ENCODE measurements around the gene LBX2. TPM values are rescaled to one million over a fixed set of nuclear protein-coding genes. Genes with fewer than 3 reads are reported as not detected.
"Not testable (repeated sequence)": the region's sequence is repeated elsewhere in the genome, so short reads cannot be mapped to it uniquely, and the experiment has no call there.

Gene LBX2
- total RNA-seq, 2 experiments from 2014 or later, result 0.36 to 0.43 TPM

- Mint-ChIP-seq H3K9me3 (no peaks in the 10 kb centered on the region), H3K4me3 (no peak overlapping the region), H3K27me3 (no peaks in the 10 kb centered on the region), H3K4me1 (ENCODE audit: low read depth) (peaks cover 16% of the 10 kb centered on the region), H3K36me3 (ENCODE audit: low read depth) (peaks cover 19% of the 10 kb centered on the region), H3K27ac (no peak overlapping the region)
- CTCF ChIA-PET, result interaction anchor here (5.5 to 5.9 kb wide), 2 partner anchors 8 to 46 kb away, joined by 32 to 33 read pairs; no protein-coding TSS in a partner anchor
- TF ChIP-seq CTCF (IDR thresholded peaks at IDR 0.05), result no peak
- intact Hi-C loops (cut with micrococcal nuclease), result no loop called here
- ATAC-seq (no peak), DNase-seq (no peak)
- POLR2A ChIA-PET, result interaction anchor here (0.9 to 1.7 kb wide), 2 partner anchors 9 to 14 kb away, joined by 4 read pairs; partner anchors contain the start of gene LBX2
Observed at GRCh38 chr2:74486141-74486540, 13.3 kb downstream of the LBX2 start.

GRCh38 chr2:74483675-74484164 is 15.7 kb downstream of the LBX2 start:
- Mint-ChIP-seq H3K27ac (peak overlapping the region; percentile 100), H3K4me1 (ENCODE audit: low read depth) (peaks cover 25% of the 10 kb centered on the region), H3K36me3 (ENCODE audit: low read depth) (peaks cover 22% of the 10 kb centered on the region), H3K4me3 (peak overlapping the region; percentile 86)
- intact Hi-C loops (cut with micrococcal nuclease), result loop anchor here (1.0 to 5.0 kb wide), 3 partner anchors 29 to 104 kb away; partner anchors contain the start of gene INO80B
- not testable (repeated sequence) for DNase-seq, H3K9me3 Mint-ChIP-seq, ATAC-seq, H3K27me3 Mint-ChIP-seq
- ChIA-PET CTCF (interaction anchor here (0.7 to 5.9 kb wide), 16 partner anchors 10 to 103 kb away, joined by 3 to 108 read pairs (median 7); partner anchors contain the start of genes AUP1, HTRA2, INO80B and LBX2), POLR2A (interaction anchor here (0.6 to 4.2 kb wide), 10 partner anchors 10 to 106 kb away, joined by 3 to 48 read pairs (median 8); partner anchors contain the start of genes AUP1, HTRA2, INO80B and MRPL53)

GRCh38 chr2:74482801-74483674 is 16.4 kb downstream of the LBX2 start, which contains the start of the genes CCDC142 and TTC31:
Gene CCDC142 (minus strand): TSS chr2:74482998. CDS start chr2:74482837, 161 bp downstream.
Gene TTC31 (plus strand): TSS chr2:74483081. CDS start chr2:74483096, 15 bp downstream.
- TF ChIP-seq CTCF (IDR thresholded peaks at IDR 0.05), result peak; percentile 83
- intact Hi-C loops (cut with micrococcal nuclease), result loop anchor here (1.0 to 5.0 kb wide), 3 partner anchors 28 to 104 kb away; partner anchors contain the start of gene INO80B
- Mint-ChIP-seq H3K36me3 (ENCODE audit: low read depth) (peaks cover 22% of the 10 kb centered on the region), H3K27me3 (no peaks in the 10 kb centered on the region), H3K4me3 (peak within 1 kb of the TSS; percentile 86), H3K9me3 (no peaks in the 10 kb centered on the region), H3K27ac (peak within 1 kb of the TSS; percentile 100), H3K4me1 (ENCODE audit: low read depth) (peaks cover 25% of the 10 kb centered on the region)
- DNase-seq (peak; percentile 98), ATAC-seq (peak; percentile 93)
- ChIA-PET POLR2A (interaction anchor here (0.7 to 4.2 kb wide), 17 partner anchors 10 to 284 kb away, joined by 3 to 48 read pairs (median 4); partner anchors contain the start of genes AUP1, HTRA2, INO80B and LBX2), CTCF (interaction anchor here (0.7 to 5.9 kb wide), 29 partner anchors 9 to 116 kb away, joined by 3 to 108 read pairs (median 4); partner anchors contain the start of genes AUP1, HTRA2, INO80B and LBX2)

- Mint-ChIP-seq H3K27ac (peak overlapping the region; percentile 100), H3K4me3 (peak overlapping the region; percentile 86), H3K9me3 (no peaks in the 10 kb centered on the region), H3K4me1 (ENCODE audit: low read depth) (peaks cover 28% of the 10 kb centered on the region), H3K36me3 (ENCODE audit: low read depth) (peaks cover 27% of the 10 kb centered on the region), H3K27me3 (no peaks in the 10 kb centered on the region)
- DNase-seq (peak; percentile 68), ATAC-seq (peak; percentile 46)
- TF ChIP-seq CTCF (IDR thresholded peaks at IDR 0.05), result no peak
- CTCF ChIA-PET, result interaction anchor here (0.7 to 5.9 kb wide), 27 partner anchors 8 to 117 kb away, joined by 3 to 108 read pairs (median 5); partner anchors contain the start of genes AUP1, HTRA2, INO80B and LBX2
- POLR2A ChIA-PET, result interaction anchor here (0.6 to 4.2 kb wide), 19 partner anchors 9 to 283 kb away, joined by 3 to 48 read pairs (median 4); partner anchors contain the start of genes AUP1, HTRA2, INO80B and LBX2
- intact Hi-C loops (cut with micrococcal nuclease), result loop anchor here (2.0 to 5.0 kb wide), 2 partner anchors 27 to 50 kb away; partner anchors contain the start of gene INO80B
Observed at GRCh38 chr2:74481961-74482800, 17.2 kb downstream of the LBX2 start.
